Heart right ventricle (tissue), 16 donors: ENCODE measurements around the gene VGF. TPM values are rescaled to one million over a fixed set of nuclear protein-coding genes. Genes with fewer than 3 reads are reported as not detected.
"Not testable (repeated sequence)": the region's sequence is repeated elsewhere in the genome, so short reads cannot be mapped to it uniquely, and the experiment has no call there.

Experiments used
- ATAC-seq, 8 donors: fragments of 200-7000 bp; cut with Tn5 transposase; one replicate each; pipeline ENCODE4 v1.9.1; 2020; ENCODE audit warnings: mild to moderate bottlenecking in 8 of 8, moderate library complexity in 8 of 8, moderate number of reproducible peaks in 1 of 8
- DNase-seq, 2 donors: peaks; one replicate each; pipeline ENCODE4 v3.0.0-alpha.2; 2020
- H3K27ac ChIP-seq, 10 donors: fragments of 200-600 bp; sonication (generic) in 2 of 10; one replicate each; pipeline versions ENCODE4 v1.5.0 to v1.8.0; 2020 to 2022; ENCODE audit warnings: mild to moderate bottlenecking in 3 of 10
- H3K27me3 ChIP-seq, 7 donors: fragments of 200-600 bp; one replicate each; pipeline ENCODE4 v1.8.0; 2021 to 2022; ENCODE audit warnings: mild to moderate bottlenecking in 2 of 7
- H3K36me3 ChIP-seq, 9 donors: fragments of 200-600 bp; sonication (generic) in 1 of 9; one replicate each; pipeline versions ENCODE4 v1.5.0 to v1.8.0; 2020 to 2022; ENCODE audit warnings: mild to moderate bottlenecking in 2 of 9
- H3K4me1 ChIP-seq, 9 donors: fragments of 200-600 bp; sonication (generic) in 1 of 9; one replicate each; pipeline versions ENCODE4 v1.5.0 to v1.8.0; 2020 to 2022; ENCODE audit warnings: mild to moderate bottlenecking in 4 of 9
- H3K4me3 ChIP-seq, 10 donors: fragments of 200-600 bp; sonication (generic) in 2 of 10; one replicate each; pipeline versions ENCODE4 v1.5.0 to v1.8.0; 2020 to 2022; ENCODE audit warnings: mild to moderate bottlenecking in 7 of 10, moderate library complexity in 2 of 10
- H3K9me3 ChIP-seq, 11 donors: fragments of 200-600 bp in 10 of 11; sonication (generic) in 2 of 11; one replicate each; pipeline versions ENCODE4 v1.5.0 to v1.8.0; 2013 to 2022; ENCODE audit warnings: mild to moderate bottlenecking in 2 of 11, control low read depth in 1 of 11, moderate library complexity in 1 of 11
- CTCF ChIP-seq, 9 donors: fragments of 200-600 bp; sonication (generic) in 2 of 9; IDR thresholded peaks; one replicate each; pipeline versions ENCODE4 v1.5.0 to v1.8.0; 2021 to 2022; ENCODE audit warnings: antibody characterized with exemption in 9 of 9, mild to moderate bottlenecking in 5 of 9, moderate library complexity in 1 of 9
- WGBS, 2 donors: extraction: QIAGEN DNeasy Blood & Tissue Kit; methylation state at CpG; one replicate each; pipeline ENCODE4 v1.1.7; 2013; ENCODE audit warnings: inconsistent platforms in 1 of 2; 5-methylcytosine and 5-hydroxymethylcytosine counted together
- intact Hi-C, 10 donors: fragments of 100-400 bp; cut with DNase I; formaldehyde crosslinking; loops; one replicate each; pipeline versions ENCODE4 v1.11.1 to v1.14.2; 2022
- microRNA-seq, 2 donors: library from miRNA; unstranded; fragments of <30 nt; microRNA quantifications; one replicate each; pipeline ENCODE4 v1.2.0, GENCODE V29; 2021
- polyA plus RNA-seq, 2 donors: library from polyadenylated mRNA; stranded (reverse); fragments of 200-250 nt; gene quantifications; one replicate each; pipeline ENCODE4 v1.2.3, GENCODE V29; 2013
- total RNA-seq, 10 donors: library from RNA; stranded (reverse); fragmentation: NEBNext Ultra II Directional in 3 of 10; extraction: Animal tissue kit (Norgen Biotek cat#: 25700) in 3 of 10; gene quantifications; one replicate each; pipeline versions ENCODE4 v1.2.1 to v1.2.4, GENCODE V29; 2021 to 2023
- donor health status: Arrhythmogenic right ventricular cardiomyopathy.
- donor health status: ischemic (EF 13 %, LVEDD 7.1; RV severe dilation, severe dysfunction).
- donor health status: healthy with polysubstance abuse.
- donor health status: DM: no; HTN: yes; CAD: no.
- donor health status: DM: no; HTN: no; CAD: no.
- donor health status: ischemic (EF 25% LVEDD 6.9; RV normal size, moderate dysfunction).
- donor health status: ischemic (EF 25% LVEDD 5.7; RV mildly dilated, moderate dysfunction).
- donor health status: healthy.
- donor health status: DM: yes; HTN: yes; CAD: no.
- donor health status: Ischemic cardiomyopathy.
- donor health status: ischemic (EF 35%, LVEDD 5.7; RV mildly dilated, moderate dysfunction).
- donor health status: nonischemic (EF 11% LVEDD 7.7; RV severe dilation, severe dysfunction).
- donor health status: DM: yes; HTN: yes; CAD: no.
- donor health status: PGD.
- donor health status: ischemic (EF 29% LVEDD 5.4; RV normal size, mild dysfunction).
- donor health status: nonischemic (EF 23%, LVEDD 6.1; RV moderate dilation, normal function).

The VGF gene
- total and polyA plus RNA-seq, 12 donors = 0.17 TPM; not detected in 11

GRCh38 chr7:101115215-101115614, 50.2 kb downstream of the VGF start:
- no peak overlapping the region for H3K4me3 ChIP-seq
- no peak for ATAC-seq
- WGBS, 2 donors = 94 to 97% methylated on average over 3 of the region's 3 CpGs
- H3K27me3 ChIP-seq = no peaks in the 10 kb centered on the region
- no peaks in the 10 kb centered on the region for H3K9me3 ChIP-seq
- no peak for TF ChIP-seq CTCF (IDR thresholded peaks at IDR 0.05)
- peaks cover 3 to 36% (median 28%) of the 10 kb centered on the region in 9 donors for H3K4me1 ChIP-seq
- no peaks in the 10 kb centered on the region for H3K36me3 ChIP-seq
- no peak overlapping the region for H3K27ac ChIP-seq
- intact Hi-C loops = no loop called here
- DNase-seq = no peak

GRCh38 chr7:101114492-101114891, 50.9 kb downstream of the VGF start:
- DNase-seq (no peak), ATAC-seq (no peak)
- Histone ChIP-seq H3K4me1 (peaks cover 3 to 36% (median 28%) of the 10 kb centered on the region in 9 donors), H3K27me3 (no peaks in the 10 kb centered on the region), H3K9me3 (no peaks in the 10 kb centered on the region), H3K4me3 (no peak overlapping the region), H3K36me3 (no peaks in the 10 kb centered on the region), H3K27ac (peak overlapping the region in 1 of 10 donors; percentile 40)
- WGBS, 2 donors = 58 to 62% methylated on average over 8 of the region's 8 CpGs
- intact Hi-C loops = no loop called here
- TF ChIP-seq CTCF (IDR thresholded peaks at IDR 0.05) = no peak

- intact Hi-C loops = no loop called here
- Histone ChIP-seq H3K27ac (peak overlapping the region in 1 of 10 donors; percentile 40), H3K4me1 (peaks cover 3 to 42% (median 31%) of the 10 kb centered on the region in 9 donors), H3K36me3 (no peaks in the 10 kb centered on the region), H3K27me3 (no peaks in the 10 kb centered on the region), H3K9me3 (no peaks in the 10 kb centered on the region), H3K4me3 (no peak overlapping the region)
- no peak for TF ChIP-seq CTCF (IDR thresholded peaks at IDR 0.05)
- 92 to 94% methylated on average over 11 of the region's 11 CpGs for WGBS, 2 donors
- DNase-seq (no peak), ATAC-seq (no peak)
These were observed 51.5 kb downstream of the VGF start for GRCh38 chr7:101113836-101114235.

- peak overlapping the region in 7 of 10 donors; percentile 62 to 84 (median 78) for H3K27ac ChIP-seq
- intact Hi-C loops = not testable (repeated sequence)
These were observed 52.2 kb downstream of the VGF start for GRCh38 chr7:101113140-101113539.

More at GRCh38 chr7:101113140-101113539, 52.2 kb downstream of the VGF start:
- not testable (repeated sequence) for ATAC-seq, H3K4me3 ChIP-seq, DNase-seq, H3K9me3 ChIP-seq, H3K27me3 ChIP-seq, H3K36me3 ChIP-seq
- H3K4me1 ChIP-seq = peaks cover 3 to 47% (median 37%) of the 10 kb centered on the region in 9 donors
- 99% methylated on average over 7 of the region's 7 CpGs for WGBS, 2 donors

Small RNA genes within 50 kb of the gene (microRNA-seq; reads per million reads assigned to microRNA genes)
- 0 to 0.51 reads per million in 2 donors for gene MIR4653

Other genes with a start within 250 kb of the VGF start
- gene MUC3A, start 216.0 kb downstream of the VGF start, total RNA-seq = 1 to 10 TPM in 2 of 10 donors, under 1 TPM in 8; 0.23 to 1.1 (median 0.75) TPM
- gene MUC3A, start 216.0 kb downstream of the VGF start, polyA plus RNA-seq = 1 to 10 TPM in 1 of 2 donors, under 1 TPM in 1; 0.36 to 3.5 TPM
- not detected for gene MUC12, start 196.0 kb downstream of the VGF start, total RNA-seq
- gene MUC12, start 196.0 kb downstream of the VGF start, polyA plus RNA-seq = under 1 TPM in 1 of 2 donors, not detected in 1; 0.49 TPM
- not detected for gene MUC17, start 145.5 kb downstream of the VGF start, total RNA-seq
- not detected for gene MUC17, start 145.5 kb downstream of the VGF start, polyA plus RNA-seq
- gene TRIM56, start 80.1 kb downstream of the VGF start, total RNA-seq = 10 to 100 TPM; 12.8 to 28.4 (median 16.7) TPM
- gene TRIM56, start 80.1 kb downstream of the VGF start, polyA plus RNA-seq = 10 to 100 TPM in 1 of 2 donors, 1 to 10 TPM in 1; 5.8 to 12.9 TPM
- gene SERPINE1, start 38.5 kb downstream of the VGF start, total RNA-seq = 10 to 100 TPM in 3 of 10 donors, 1 to 10 TPM in 7; 1.2 to 67.8 (median 4.6) TPM
- 100 to 1,000 TPM in 1 of 2 donors, 1 to 10 TPM in 1; 2.1 to 269 TPM for gene SERPINE1, start 38.5 kb downstream of the VGF start, polyA plus RNA-seq
- gene AP1S1, start 11.1 kb downstream of the VGF start, total RNA-seq = 10 to 100 TPM in 7 of 10 donors, 1 to 10 TPM in 3; 7.8 to 15.2 (median 11.2) TPM
- 10 to 100 TPM; 16.1 to 33.1 TPM for gene AP1S1, start 11.1 kb downstream of the VGF start, polyA plus RNA-seq
- gene NAT16, start 14.7 kb upstream of the VGF start, total RNA-seq = not detected
- gene NAT16, start 14.7 kb upstream of the VGF start, polyA plus RNA-seq = not detected
- not detected for gene MOGAT3, start 35.5 kb upstream of the VGF start, total RNA-seq
- gene MOGAT3, start 35.5 kb upstream of the VGF start, polyA plus RNA-seq = not detected
- gene PLOD3, start 52.0 kb upstream of the VGF start, total RNA-seq = 10 to 100 TPM; 27.1 to 56.4 (median 36.0) TPM
- 10 to 100 TPM; 35.4 to 61.2 TPM for gene PLOD3, start 52.0 kb upstream of the VGF start, polyA plus RNA-seq
- gene ZNHIT1, start 52.6 kb upstream of the VGF start, total RNA-seq = 10 to 100 TPM; 45.4 to 59.3 (median 49.8) TPM
- 100 to 1,000 TPM in 1 of 2 donors, 10 to 100 TPM in 1; 99.2 to 194 TPM for gene ZNHIT1, start 52.6 kb upstream of the VGF start, polyA plus RNA-seq
- gene CLDN15, start 72.2 kb upstream of the VGF start, total RNA-seq = 1 to 10 TPM; 1.2 to 3.3 (median 1.7) TPM
- 1 to 10 TPM; 3.8 to 5.4 TPM for gene CLDN15, start 72.2 kb upstream of the VGF start, polyA plus RNA-seq
- 100 to 1,000 TPM; 251 to 350 (median 292) TPM for gene FIS1, start 79.5 kb upstream of the VGF start, total RNA-seq
- gene FIS1, start 79.5 kb upstream of the VGF start, polyA plus RNA-seq = 100 to 1,000 TPM; 147 to 439 TPM
- gene IFT22, start 156.2 kb upstream of the VGF start, total RNA-seq = 10 to 100 TPM; 19.9 to 44.1 (median 32.5) TPM
- 10 to 100 TPM; 11.3 to 37.9 TPM for gene IFT22, start 156.2 kb upstream of the VGF start, polyA plus RNA-seq
- gene COL26A1, start 197.3 kb upstream of the VGF start, total RNA-seq = under 1 TPM in 1 of 10 donors, not detected in 9; 0.50 TPM
- under 1 TPM in 1 of 2 donors, not detected in 1; 0.07 TPM for gene COL26A1, start 197.3 kb upstream of the VGF start, polyA plus RNA-seq